ENCODE data around the gene TSPEAR.

DNA sequence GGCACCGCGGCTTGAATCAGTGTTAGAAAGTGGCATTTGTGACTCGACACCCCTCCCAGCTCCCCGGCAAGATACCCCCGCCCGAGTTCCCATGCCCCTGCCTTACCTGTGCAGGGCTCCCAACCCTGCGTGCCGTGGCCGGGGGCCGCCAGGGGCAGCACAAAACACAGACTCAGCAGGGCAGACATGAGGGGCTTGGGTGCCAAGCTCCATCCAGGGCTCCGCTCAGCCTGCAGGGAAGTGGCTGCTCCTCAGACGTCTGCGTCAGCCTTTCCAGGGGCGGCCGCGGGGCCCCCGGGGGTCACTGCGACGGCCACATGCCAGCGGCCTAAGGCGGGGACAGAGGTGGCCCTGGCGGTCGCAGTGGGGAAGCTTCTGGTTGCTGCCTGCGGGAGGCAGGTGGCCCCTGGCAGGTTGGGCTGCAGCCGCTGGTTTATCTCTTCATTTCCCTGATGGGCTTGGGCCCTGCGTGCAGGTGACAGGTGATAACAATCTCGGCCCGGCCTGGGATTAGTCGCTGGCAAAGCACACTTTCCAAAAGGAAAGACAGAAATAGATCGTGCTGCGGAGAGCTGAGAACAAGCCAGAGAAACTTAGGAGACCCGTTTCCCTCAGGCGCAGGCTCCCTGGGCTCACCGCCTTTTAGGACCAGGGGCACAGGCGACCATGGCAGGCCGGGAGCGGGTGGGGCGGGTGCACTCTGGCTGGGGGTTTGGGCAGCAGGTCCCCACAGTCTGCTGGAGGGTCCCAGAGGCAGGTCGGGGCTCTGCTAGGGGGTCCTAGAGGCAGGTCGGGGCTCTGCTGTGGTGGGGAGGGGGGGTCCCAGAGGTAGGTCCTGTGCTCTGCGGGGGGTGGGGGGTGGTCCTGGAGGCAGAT is at the start of gene TSPEAR:
- TF ChIP-seq, protein P1, sequence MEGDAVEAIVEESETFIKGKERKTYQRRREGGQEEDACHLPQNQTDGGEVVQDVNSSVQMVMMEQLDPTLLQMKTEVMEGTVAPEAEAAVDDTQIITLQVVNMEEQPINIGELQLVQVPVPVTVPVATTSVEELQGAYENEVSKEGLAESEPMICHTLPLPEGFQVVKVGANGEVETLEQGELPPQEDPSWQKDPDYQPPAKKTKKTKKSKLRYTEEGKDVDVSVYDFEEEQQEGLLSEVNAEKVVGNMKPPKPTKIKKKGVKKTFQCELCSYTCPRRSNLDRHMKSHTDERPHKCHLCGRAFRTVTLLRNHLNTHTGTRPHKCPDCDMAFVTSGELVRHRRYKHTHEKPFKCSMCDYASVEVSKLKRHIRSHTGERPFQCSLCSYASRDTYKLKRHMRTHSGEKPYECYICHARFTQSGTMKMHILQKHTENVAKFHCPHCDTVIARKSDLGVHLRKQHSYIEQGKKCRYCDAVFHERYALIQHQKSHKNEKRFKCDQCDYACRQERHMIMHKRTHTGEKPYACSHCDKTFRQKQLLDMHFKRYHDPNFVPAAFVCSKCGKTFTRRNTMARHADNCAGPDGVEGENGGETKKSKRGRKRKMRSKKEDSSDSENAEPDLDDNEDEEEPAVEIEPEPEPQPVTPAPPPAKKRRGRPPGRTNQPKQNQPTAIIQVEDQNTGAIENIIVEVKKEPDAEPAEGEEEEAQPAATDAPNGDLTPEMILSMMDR (IDR thresholded peaks at IDR 0.05): peak in 2 of 12 donors; percentile 3 to 7
- TF ChIP-seq POLR2A (IDR thresholded peaks at IDR 0.05): no peak
